ENCODE measurements around the gene C11orf16. TPM values are rescaled to one million over a fixed set of nuclear protein-coding genes. Genes with fewer than 3 reads are reported as not detected.
"Not testable (repeated sequence)": the region's sequence is repeated elsewhere in the genome, so short reads cannot be mapped to it uniquely, and the experiment has no call there.

The C11orf16 gene
- total RNA-seq (1 to 10 TPM; 1.4 to 1.7 TPM), polyA plus RNA-seq (ENCODE audit: insufficient read depth, low read depth, low replicate concordance) (5.9 TPM)
- long read RNA-seq, donor 1, result 0 reads
- long read RNA-seq, donor 2, result 0 reads

- no peaks in the 10 kb centered on the region for H3K36me3 ChIP-seq (ENCODE audit: low read depth, missing control alignments)
- no peak for DNase-seq
- WGBS, 2 donors, result 79 to 90% methylated on average over 5 to 12 of the region's 12 CpGs
- no peaks in the 10 kb centered on the region for H3K27me3 ChIP-seq
- intact Hi-C loops (cut with DNase I; ENCODE audit: low total_unique reads), result no loop called here
- H3K27ac ChIP-seq, result no peak within 1 kb of the TSS
- H3K4me3 ChIP-seq, result no peak within 1 kb of the TSS
- H3K9me3 ChIP-seq, result no peaks in the 10 kb centered on the region
- TF ChIP-seq POLR2A (IDR thresholded peaks at IDR 0.05), result no peak
- TF ChIP-seq CTCF (IDR thresholded peaks at IDR 0.05), result no peak
- no peaks in the 10 kb centered on the region for H3K4me1 ChIP-seq
These were observed at the start of gene C11orf16 for GRCh38 chr11:8932564-8933180. Gene C11orf16 (minus strand): TSS chr11:8932947. CDS start chr11:8932308, 639 bp downstream.

GRCh38 chr11:8980485-8980884 lies 47.7 kb upstream of the C11orf16 start:
- Histone ChIP-seq H3K27ac (no peak overlapping the region), H3K4me1 (no peaks in the 10 kb centered on the region), H3K4me3 (no peak overlapping the region), H3K36me3 (ENCODE audit: low read depth, missing control alignments) (no peaks in the 10 kb centered on the region), H3K27me3 (no peaks in the 10 kb centered on the region), H3K9me3 (no peaks in the 10 kb centered on the region)
- WGBS, 2 donors, result 79 to 87% methylated on average over 3 of the region's 3 CpGs
- no peak for DNase-seq
- TF ChIP-seq CTCF (IDR thresholded peaks at IDR 0.05) (no peak), POLR2A (IDR thresholded peaks at IDR 0.05) (no peak)
- intact Hi-C loops (cut with DNase I; ENCODE audit: low total_unique reads), result no loop called here

GRCh38 chr11:8979365-8979764 lies 46.6 kb upstream of the C11orf16 start:
- H3K27me3 ChIP-seq; intact Hi-C loops (cut with DNase I; ENCODE audit: low total_unique reads); H3K27ac ChIP-seq; H3K4me1 ChIP-seq; H3K36me3 ChIP-seq (ENCODE audit: low read depth, missing control alignments); H3K4me3 ChIP-seq; H3K9me3 ChIP-seq; DNase-seq: not testable (repeated sequence)
- 83 to 91% methylated on average over 5 of the region's 7 CpGs for WGBS, 2 donors

GRCh38 chr11:8973121-8973520 lies 40.4 kb upstream of the C11orf16 start:
- Histone ChIP-seq H3K4me1 (no peaks in the 10 kb centered on the region), H3K27me3 (no peaks in the 10 kb centered on the region), H3K27ac (no peak overlapping the region), H3K4me3 (no peak overlapping the region), H3K36me3 (ENCODE audit: low read depth, missing control alignments) (no peaks in the 10 kb centered on the region), H3K9me3 (no peaks in the 10 kb centered on the region)
- TF ChIP-seq CTCF (IDR thresholded peaks at IDR 0.05), result no peak
- no peak for DNase-seq
- intact Hi-C loops (cut with DNase I; ENCODE audit: low total_unique reads), result no loop called here
- WGBS, 2 donors, result 76 to 78% methylated on average over 3 of the region's 3 CpGs

GRCh38 chr11:8971924-8972316 lies 39.2 kb upstream of the C11orf16 start:
- WGBS, 2 donors, result 71 to 73% methylated on average over 1 of the region's 1 CpG
- intact Hi-C loops (cut with DNase I; ENCODE audit: low total_unique reads), result no loop called here
- no peak for DNase-seq

More at GRCh38 chr11:8971924-8972316, 39.2 kb upstream of the C11orf16 start:
- Histone ChIP-seq H3K27ac (no peak overlapping the region), H3K9me3 (no peaks in the 10 kb centered on the region), H3K27me3 (no peaks in the 10 kb centered on the region), H3K36me3 (ENCODE audit: low read depth, missing control alignments) (no peaks in the 10 kb centered on the region), H3K4me3 (no peak overlapping the region), H3K4me1 (no peaks in the 10 kb centered on the region)
- TF ChIP-seq POLR2A (IDR thresholded peaks at IDR 0.05), result no peak
- no peak for TF ChIP-seq CTCF (IDR thresholded peaks at IDR 0.05)
